B cell (primary cell): ENCODE results near the gene SEZ6L2. TPM values are rescaled to one million over a fixed set of nuclear protein-coding genes. Genes with fewer than 3 reads are reported as not detected.

Experiments used
- ATAC-seq: fragments of 200-7000 bp; cut with Tn5 transposase; one replicate; pipeline ENCODE4 v1.10.0; 2021; ENCODE audit warnings: low read depth, mild to moderate bottlenecking, moderate number of reproducible peaks, moderate library complexity
- CTCF ChIA-PET: fragments of 350-600 bp; sonication (Branson Sonifier 250); formaldehyde crosslinking; loops from one replicate; lab custom pipeline; 2021; ENCODE audit warnings: antibody characterized with exemption, inconsistent platforms; lab: Charles Lee
- POLR2A ChIA-PET: fragments of 350-600 bp; sonication (Branson Sonifier 250); formaldehyde crosslinking; loops from one replicate; lab custom pipeline; 2021; ENCODE audit warnings: antibody characterized with exemption; lab: Charles Lee
- DNase-seq: peaks from one replicate; pipeline ENCODE4 v3.0.0; 2013
- H2AFZ ChIP-seq: 2 replicates; pipeline ENCODE4 v1.6.1; 2012; ENCODE audit warnings: mild to moderate bottlenecking, low read depth, low read length; ENCODE audit not compliant: insufficient read depth, poor library complexity, severe bottlenecking
- H3K27ac ChIP-seq, 2 donors: 1 replicate in 1 of 2; 2 replicates in 1 of 2; pipeline ENCODE4 v1.5.1; 2012 to 2013; ENCODE audit warnings: low read length in 2 of 2, mild to moderate bottlenecking in 2 of 2, moderate library complexity in 1 of 2
- H3K27me3 ChIP-seq, 4 experiments: fragments of 200-600 bp in 1 of 4; sonication (generic) in 1 of 4; replicated peaks in 1 of 4; 1 replicate in 2 of 4; 2 replicates in 2 of 4; pipeline versions ENCODE4 v1.6.1 to v1.7.0; 2013 to 2016; ENCODE audit warnings: low read length in 3 of 4, mild to moderate bottlenecking in 2 of 4, mixed read lengths in 1 of 4, moderate library complexity in 1 of 4; ENCODE audit not compliant: insufficient read depth in 4 of 4, control insufficient read depth in 3 of 4; ENCODE audit errors: control extremely low read depth in 1 of 4
- H3K36me3 ChIP-seq, 2 experiments: replicated peaks in 1 of 2; 1 replicate in 1 of 2; 2 replicates in 1 of 2; pipeline versions ENCODE4 v1.6.1 to v1.7.1; 2013; ENCODE audit warnings: low read length in 1 of 2; ENCODE audit not compliant: insufficient read depth in 2 of 2, control insufficient read depth in 1 of 2; ENCODE audit errors: control extremely low read depth in 1 of 2, extremely low read depth in 1 of 2
- H3K4me1 ChIP-seq, 2 donors: fragments of 200-600 bp in 1 of 2; sonication (generic) in 1 of 2; 1 replicate in 1 of 2; 2 replicates in 1 of 2; pipeline versions ENCODE4 v1.5.1 to v1.6.1; 2013 to 2017; ENCODE audit warnings: low read length in 2 of 2; ENCODE audit not compliant: control insufficient read depth in 2 of 2, insufficient read depth in 2 of 2
- H3K4me2 ChIP-seq: replicated peaks from 2 replicates; pipeline ENCODE3; 2012; ENCODE audit warnings: mild to moderate bottlenecking, low read depth, low read length; ENCODE audit not compliant: poor library complexity, severe bottlenecking
- H3K4me3 ChIP-seq, 5 experiments: fragments of 200-600 bp in 1 of 5; sonication (generic) in 1 of 5; 1 replicate in 3 of 5; 2 replicates in 2 of 5; pipeline versions ENCODE4 v1.5.1 to v1.7.0; 2011 to 2016; ENCODE audit warnings: low read length in 4 of 5, mild to moderate bottlenecking in 4 of 5, low read depth in 2 of 5, control low read depth in 1 of 5, moderate library complexity in 1 of 5; ENCODE audit not compliant: insufficient read depth in 1 of 5; ENCODE audit errors: control extremely low read depth in 1 of 5, extremely low read depth in 1 of 5
- H3K79me2 ChIP-seq: fragments of 200-600 bp; sonication (generic); one replicate; pipeline ENCODE4 v1.6.0; 2016; ENCODE audit warnings: low read length; ENCODE audit not compliant: control insufficient read depth, insufficient read depth
- H3K9ac ChIP-seq: fragments of 200-600 bp; sonication (generic); 2 replicates; pipeline ENCODE4 v1.6.1; 2017; ENCODE audit warnings: mild to moderate bottlenecking, low read length, moderate library complexity
- H3K9me3 ChIP-seq, 3 donors: one replicate each; pipeline versions ENCODE4 v1.6.1 to v1.7.1; 2013; ENCODE audit warnings: low read length in 2 of 3; ENCODE audit not compliant: control insufficient read depth in 2 of 3, insufficient read depth in 1 of 3; ENCODE audit errors: control extremely low read depth in 1 of 3
- H4K20me1 ChIP-seq: 2 replicates; pipeline ENCODE4 v1.6.0; 2012; ENCODE audit warnings: mild to moderate bottlenecking, low read length; ENCODE audit not compliant: insufficient read depth, control insufficient read depth, poor library complexity, severe bottlenecking
- H3K27ac Mint-ChIP-seq: one replicate; pipeline ENCODE4 v1.8.0; 2021; ENCODE audit warnings: mixed read lengths
- H3K27me3 Mint-ChIP-seq: one replicate; pipeline ENCODE4 v1.8.0; 2021; ENCODE audit warnings: mixed read lengths
- H3K4me1 Mint-ChIP-seq: one replicate; pipeline ENCODE4 v1.8.0; 2021; ENCODE audit warnings: mixed read lengths
- H3K4me3 Mint-ChIP-seq: one replicate; pipeline ENCODE4 v1.8.0; 2021; ENCODE audit warnings: mixed read lengths
- H3K9me3 Mint-ChIP-seq: one replicate; pipeline ENCODE4 v1.8.0; 2022; ENCODE audit warnings: mixed read lengths; ENCODE audit not compliant: insufficient read depth
- EZH2 ChIP-seq: IDR thresholded peaks from 2 replicates; pipeline ENCODE4 v1.6.1; 2012; ENCODE audit warnings: borderline replicate concordance, low read depth, mild to moderate bottlenecking, moderate library complexity, low read length; ENCODE audit not compliant: insufficient read depth, poor library complexity, severe bottlenecking
- WGBS: methylation state at CpG from one replicate; pipeline ENCODE4 v1.1.5; 2013; ENCODE audit warnings: missing lambda C conversion rate; ENCODE audit not compliant: insufficient coverage; 5-methylcytosine and 5-hydroxymethylcytosine counted together
- intact Hi-C: fragments of 100-400 bp; cut with micrococcal nuclease; formaldehyde crosslinking; loops from one replicate; pipeline ENCODE4 v1.10.0; 2022
- polyA plus RNA-seq: library from polyadenylated mRNA; depleted of rRNA; stranded (reverse); fragments of >200 nt; gene quantifications from 2 replicates; pipeline ENCODE4 v1.2.3, GENCODE V29; 2012
- total RNA-seq, 2 donors: library from RNA; stranded (reverse); fragments of 120-200 nt in 1 of 2; gene quantifications; 1 replicate in 1 of 2; 2 replicates in 1 of 2; pipeline versions ENCODE4 v1.2.3 to v1.2.4, GENCODE V29; 2013 to 2022
- TF ChIP-seq, protein P1 (sequence below): fragments of 200-600 bp; IDR thresholded peaks from one replicate; pipeline ENCODE4 v1.8.0; 2022; ENCODE audit warnings: antibody characterized with exemption, mild to moderate bottlenecking

The SEZ6L2 gene
- total and polyA plus RNA-seq, 2 donors (not counting 1 experiment from before 2014, with no cell fraction given) = 0.10 TPM; not detected in 1

DNA sequence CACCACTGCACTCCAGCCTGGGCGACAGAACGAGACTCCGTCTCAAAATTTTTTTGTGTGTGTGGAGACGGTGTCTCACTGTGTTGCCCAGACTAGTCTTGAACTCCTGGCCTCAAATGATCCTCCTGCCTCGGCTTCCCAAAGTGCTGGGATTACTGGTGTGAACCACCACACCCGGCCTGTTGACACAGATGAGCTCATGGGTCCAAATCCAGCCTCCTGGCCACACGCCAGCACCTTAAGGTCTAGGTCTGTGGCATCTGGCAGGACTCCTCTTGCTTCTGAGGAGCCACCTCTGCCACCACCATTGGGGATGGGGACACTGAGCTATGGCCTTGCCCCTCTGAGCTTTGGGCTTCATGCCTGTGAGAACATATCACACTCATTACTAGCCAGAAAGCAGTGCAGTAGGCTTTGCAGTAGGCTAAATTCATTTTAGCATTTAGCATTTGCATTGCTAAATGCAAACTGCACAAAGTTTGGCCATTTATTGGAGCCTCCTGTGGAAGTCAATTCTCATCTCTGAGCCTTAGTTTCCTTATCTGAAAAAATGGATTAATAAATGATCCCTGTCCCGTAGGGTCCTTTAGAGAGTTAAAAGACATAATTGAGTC is 30.8 kb downstream of the SEZ6L2 start:
- peaks cover 0 to 3% (median 0%) of the 10 kb centered on the region in 3 donors for H3K9me3 ChIP-seq
- Mint-ChIP-seq H3K27me3 (no peaks in the 10 kb centered on the region), H3K4me1 (peaks cover 1% of the 10 kb centered on the region), H3K4me3 (no peak overlapping the region), H3K27ac (no peak overlapping the region), H3K9me3 (no peaks in the 10 kb centered on the region)
- no peak for TF ChIP-seq EZH2
- TF ChIP-seq, protein P1, sequence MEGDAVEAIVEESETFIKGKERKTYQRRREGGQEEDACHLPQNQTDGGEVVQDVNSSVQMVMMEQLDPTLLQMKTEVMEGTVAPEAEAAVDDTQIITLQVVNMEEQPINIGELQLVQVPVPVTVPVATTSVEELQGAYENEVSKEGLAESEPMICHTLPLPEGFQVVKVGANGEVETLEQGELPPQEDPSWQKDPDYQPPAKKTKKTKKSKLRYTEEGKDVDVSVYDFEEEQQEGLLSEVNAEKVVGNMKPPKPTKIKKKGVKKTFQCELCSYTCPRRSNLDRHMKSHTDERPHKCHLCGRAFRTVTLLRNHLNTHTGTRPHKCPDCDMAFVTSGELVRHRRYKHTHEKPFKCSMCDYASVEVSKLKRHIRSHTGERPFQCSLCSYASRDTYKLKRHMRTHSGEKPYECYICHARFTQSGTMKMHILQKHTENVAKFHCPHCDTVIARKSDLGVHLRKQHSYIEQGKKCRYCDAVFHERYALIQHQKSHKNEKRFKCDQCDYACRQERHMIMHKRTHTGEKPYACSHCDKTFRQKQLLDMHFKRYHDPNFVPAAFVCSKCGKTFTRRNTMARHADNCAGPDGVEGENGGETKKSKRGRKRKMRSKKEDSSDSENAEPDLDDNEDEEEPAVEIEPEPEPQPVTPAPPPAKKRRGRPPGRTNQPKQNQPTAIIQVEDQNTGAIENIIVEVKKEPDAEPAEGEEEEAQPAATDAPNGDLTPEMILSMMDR = no peak
- no peak overlapping the region for H3K4me2 ChIP-seq
- H4K20me1 ChIP-seq = no peaks in the 10 kb centered on the region
- no peaks in the 10 kb centered on the region for H3K79me2 ChIP-seq
- no peaks in the 10 kb centered on the region for H3K27me3 ChIP-seq
- no peak overlapping the region for H3K9ac ChIP-seq
- ATAC-seq (no peak), DNase-seq (no peak)
- H3K36me3 ChIP-seq = no peaks in the 10 kb centered on the region
- POLR2A ChIA-PET = no interaction called here
- no peak overlapping the region for H3K27ac ChIP-seq
- H3K4me3 ChIP-seq = no peak overlapping the region
- WGBS = 93% methylated on average over 8 of the region's 8 CpGs
- intact Hi-C loops = loop anchor here (10.0 kb wide), 1 partner anchor 526 kb away; the partner anchor contains the start of gene ZNF48
- CTCF ChIA-PET = no interaction called here
- H3K4me1 ChIP-seq = peaks cover 0 to 4% of the 10 kb centered on the region in 2 donors
- H2AFZ ChIP-seq = no peak overlapping the region

DNA sequence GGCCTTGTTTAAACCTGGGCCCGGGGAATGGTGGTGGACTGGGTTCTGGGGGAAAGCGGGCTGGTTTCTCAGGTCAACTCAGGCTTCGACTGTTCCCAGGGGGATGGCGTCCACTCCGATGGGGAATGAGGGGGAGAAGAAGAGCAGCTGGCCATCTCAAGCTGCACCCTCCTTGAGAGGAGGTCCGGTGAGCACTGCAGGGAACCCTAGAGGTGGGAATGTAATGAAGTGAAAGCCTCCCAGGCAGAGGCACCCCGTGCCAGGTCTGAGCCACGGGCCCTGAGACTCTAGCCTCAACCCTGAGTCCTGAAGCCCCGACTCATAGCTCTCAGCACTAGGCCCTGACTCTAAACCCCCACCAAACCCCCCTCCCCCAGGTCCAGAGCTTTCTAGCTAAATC is 35.1 kb downstream of the SEZ6L2 start:
- Histone ChIP-seq H3K9ac (no peak overlapping the region), H3K9me3 (peaks cover 0 to 4% (median 0%) of the 10 kb centered on the region in 3 donors), H3K27ac (no peak overlapping the region), H3K4me2 (no peak overlapping the region), H3K36me3 (peaks cover 4 to 15% of the 10 kb centered on the region in 2 experiments), H3K4me1 (peaks cover 14 to 19% of the 10 kb centered on the region in 2 donors), H4K20me1 (peaks cover under 1% of the 10 kb centered on the region), H2AFZ (peak overlapping the region; percentile 78), H3K27me3 (no peaks in the 10 kb centered on the region), H3K4me3 (no peak overlapping the region), H3K79me2 (peaks cover 16% of the 10 kb centered on the region)
- ATAC-seq (no peak), DNase-seq (no peak)
- TF ChIP-seq, protein P1 = no peak
- TF ChIP-seq EZH2 = no peak
- H3K27me3 Mint-ChIP-seq = no peaks in the 10 kb centered on the region
- WGBS = 88% methylated on average over 7 of the region's 9 CpGs
- H3K4me1 Mint-ChIP-seq = peaks cover 21% of the 10 kb centered on the region
- H3K9me3 Mint-ChIP-seq = no peaks in the 10 kb centered on the region
- no peak overlapping the region for H3K4me3 Mint-ChIP-seq
- intact Hi-C loops = loop anchor here (5.0 to 10.0 kb wide), 2 partner anchors 117 to 531 kb away; partner anchors contain the start of genes C16orf54 and ZNF48
- ChIA-PET CTCF (interaction anchor here (0.6 to 1.4 kb wide), 7 partner anchors 8 to 186 kb away, joined by 3 to 4 read pairs (median 3); partner anchors contain the start of gene PAGR1), POLR2A (interaction anchor here (0.6 to 1.2 kb wide), 2 partner anchors 26 to 109 kb away, joined by 3 to 4 read pairs; partner anchors contain the start of gene TAOK2)
- H3K27ac Mint-ChIP-seq = no peak overlapping the region
